Coronary artery (tissue), 2 donors: ENCODE results near the gene MOB1A.

Experiments
- DNase-seq: peaks from one replicate; pipeline ENCODE4 v3.0.0-alpha.2; 2017; ENCODE audit warnings: low spot score
- H3K27ac ChIP-seq, 2 donors: fragments of 200-600 bp; sonication (generic); one replicate each; pipeline ENCODE4 v1.5.1; 2016 to 2019
- H3K4me3 ChIP-seq: fragments of 200-600 bp; sonication (generic); 2 replicates; pipeline ENCODE4 v1.5.1; 2016; ENCODE audit warnings: mild to moderate bottlenecking, moderate library complexity
- TF ChIP-seq, protein P1 (sequence below): fragments of 200-600 bp; sonication (generic); IDR thresholded peaks from one replicate; pipeline ENCODE4 v1.5.1; 2019; ENCODE audit warnings: antibody characterized with exemption

MOB1A gene

DNA sequence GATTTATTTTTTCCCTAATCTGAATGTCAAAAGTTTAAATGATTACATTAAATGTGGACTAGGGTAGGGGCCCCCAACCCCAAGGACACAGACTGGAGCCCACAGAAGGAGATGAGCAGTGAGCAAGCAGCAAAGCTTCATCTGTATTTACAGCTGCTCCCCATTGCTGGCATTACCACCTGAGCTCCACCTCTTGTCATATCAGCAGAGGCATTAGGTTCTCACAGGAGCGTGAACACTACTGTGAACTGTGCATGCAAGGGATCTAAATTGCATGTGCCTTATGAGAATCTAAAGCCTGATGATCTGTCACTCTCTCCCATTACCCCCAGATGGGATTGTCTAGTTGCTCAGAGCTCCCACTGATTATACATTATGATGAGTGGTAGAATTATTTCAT is 3.8 kb downstream of the MOB1A start:
- Histone ChIP-seq H3K4me3 (no peak overlapping the region), H3K27ac (no peak overlapping the region)
- no peak for DNase-seq
- TF ChIP-seq, protein P1, sequence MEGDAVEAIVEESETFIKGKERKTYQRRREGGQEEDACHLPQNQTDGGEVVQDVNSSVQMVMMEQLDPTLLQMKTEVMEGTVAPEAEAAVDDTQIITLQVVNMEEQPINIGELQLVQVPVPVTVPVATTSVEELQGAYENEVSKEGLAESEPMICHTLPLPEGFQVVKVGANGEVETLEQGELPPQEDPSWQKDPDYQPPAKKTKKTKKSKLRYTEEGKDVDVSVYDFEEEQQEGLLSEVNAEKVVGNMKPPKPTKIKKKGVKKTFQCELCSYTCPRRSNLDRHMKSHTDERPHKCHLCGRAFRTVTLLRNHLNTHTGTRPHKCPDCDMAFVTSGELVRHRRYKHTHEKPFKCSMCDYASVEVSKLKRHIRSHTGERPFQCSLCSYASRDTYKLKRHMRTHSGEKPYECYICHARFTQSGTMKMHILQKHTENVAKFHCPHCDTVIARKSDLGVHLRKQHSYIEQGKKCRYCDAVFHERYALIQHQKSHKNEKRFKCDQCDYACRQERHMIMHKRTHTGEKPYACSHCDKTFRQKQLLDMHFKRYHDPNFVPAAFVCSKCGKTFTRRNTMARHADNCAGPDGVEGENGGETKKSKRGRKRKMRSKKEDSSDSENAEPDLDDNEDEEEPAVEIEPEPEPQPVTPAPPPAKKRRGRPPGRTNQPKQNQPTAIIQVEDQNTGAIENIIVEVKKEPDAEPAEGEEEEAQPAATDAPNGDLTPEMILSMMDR: no peak

- Histone ChIP-seq H3K4me3 (no peak overlapping the region), H3K27ac (no peak overlapping the region)
- no peak for DNase-seq
- TF ChIP-seq, protein P1: no peak
Observed at GRCh38 chr2:74168739-74169138, 9.9 kb downstream of the MOB1A start.

GRCh38 chr2:74164761-74165160 is 13.9 kb downstream of the MOB1A start:
- TF ChIP-seq, protein P1: no peak
- no peak overlapping the region for H3K27ac ChIP-seq
- no peak for DNase-seq
- H3K4me3 ChIP-seq: no peak overlapping the region

DNA sequence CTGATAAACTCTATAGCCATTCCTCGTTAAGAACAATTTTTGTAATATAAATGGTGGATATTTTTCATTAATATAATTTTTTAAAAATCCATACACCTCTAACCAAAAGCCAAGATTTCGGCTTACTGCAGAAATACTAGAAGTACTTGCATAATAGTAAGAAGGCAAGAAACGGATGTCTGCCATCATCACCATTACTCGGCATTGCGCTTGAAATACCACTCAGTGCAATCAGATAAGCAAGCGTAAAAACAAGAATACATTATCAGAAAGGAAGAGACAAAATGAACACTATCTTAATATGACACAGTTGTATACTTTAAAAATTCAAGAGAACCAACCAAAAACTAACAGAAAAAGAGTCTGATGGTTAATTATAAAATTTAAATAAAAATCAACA is 15.7 kb downstream of the MOB1A start:
- TF ChIP-seq, protein P1: no peak
- Histone ChIP-seq H3K4me3 (no peak overlapping the region), H3K27ac (no peak overlapping the region)
- no peak for DNase-seq

DNA sequence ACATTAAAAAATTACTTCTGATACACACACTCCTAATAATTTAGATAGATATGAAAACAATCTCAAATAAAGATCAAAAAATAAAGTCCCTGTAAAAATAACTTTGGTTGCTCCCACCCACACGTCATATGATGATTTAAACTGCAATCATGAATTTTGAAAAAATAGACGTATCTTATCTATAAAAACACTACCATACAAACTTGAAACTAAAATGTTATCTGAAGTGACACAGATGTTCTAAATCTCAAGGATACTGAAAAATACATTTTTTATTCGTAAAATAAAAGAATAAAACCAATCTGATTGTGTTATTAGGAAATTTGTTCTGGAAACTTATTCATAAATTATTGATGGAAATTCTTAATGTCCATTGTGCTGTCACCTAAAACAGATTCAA is 22.8 kb downstream of the MOB1A start:
- TF ChIP-seq, protein P1: no peak
- no peak overlapping the region for H3K4me3 ChIP-seq
- DNase-seq: no peak
- no peak overlapping the region for H3K27ac ChIP-seq

GRCh38 chr2:74152954-74153353 is 25.7 kb downstream of the MOB1A start:
- H3K27ac ChIP-seq: no peak overlapping the region

GRCh38 chr2:74149570-74150319 is 28.9 kb downstream of the MOB1A start:
- no peak for DNase-seq
- no peak overlapping the region for H3K27ac ChIP-seq
- TF ChIP-seq, protein P1: no peak
- H3K4me3 ChIP-seq: no peak overlapping the region

More at GRCh38 chr2:74152954-74153353, 25.7 kb downstream of the MOB1A start:
- no peak for DNase-seq
- H3K4me3 ChIP-seq: no peak overlapping the region
- TF ChIP-seq, protein P1: no peak
